HepG2 (cell line): ENCODE measurements around the gene ABCF1. TPM values are rescaled to one million over a fixed set of nuclear protein-coding genes. Genes with fewer than 3 reads are reported as not detected.

ENCODE experiments used
- ADNP ChIP-seq: sonication (generic); formaldehyde crosslinking; IDR thresholded peaks from 2 replicates; pipeline ENCODE4 v1.4.0; 2020; ENCODE audit warnings: missing genetic modification reagents
- BRD4 ChIP-seq: sonication (generic); formaldehyde crosslinking; IDR thresholded peaks from 2 replicates; pipeline ENCODE4 v1.4.0; 2020; ENCODE audit warnings: missing genetic modification reagents
- CBX1 ChIP-seq: IDR thresholded peaks from one replicate; pipeline ENCODE4 v1.6.1; 2016; ENCODE audit warnings: antibody characterized with exemption, low read depth
- EED ChIP-seq: sonication (generic); formaldehyde crosslinking; IDR thresholded peaks from 2 replicates; pipeline ENCODE4 v1.5.0; 2020; ENCODE audit warnings: mild to moderate bottlenecking, missing genetic modification reagents
- GATAD2A ChIP-seq: IDR thresholded peaks from 2 replicates; pipeline ENCODE4 v1.6.1; 2016
- HNRNPK ChIP-seq: fragments of 200-400 bp; formaldehyde crosslinking; IDR thresholded peaks from 2 replicates; pipeline ENCODE4 v1.6.1; 2018; ENCODE audit warnings: low read length, low read depth, moderate library complexity, mild to moderate bottlenecking; ENCODE audit not compliant: poor library complexity, severe bottlenecking
- IRF2 ChIP-seq: IDR thresholded peaks from 2 replicates; pipeline ENCODE4 v1.6.1; 2018; ENCODE audit warnings: missing genetic modification reagents, missing compliant biosample characterization
- MYC ChIP-seq: sonication (generic); formaldehyde crosslinking; IDR thresholded peaks from 2 replicates; pipeline ENCODE4 v1.9.0; 2021; ENCODE audit warnings: missing genetic modification reagents, borderline replicate concordance
- NR2F1 ChIP-seq, 2 experiments: fragments of 450-650 bp in 1 of 2; formaldehyde crosslinking in 1 of 2; IDR thresholded peaks; 2 replicates each; pipeline versions ENCODE4 v1.5.0 to v1.6.1; 2016 to 2020; ENCODE audit warnings: mild to moderate bottlenecking in 1 of 2, missing compliant biosample characterization in 1 of 2, missing genetic modification reagents in 1 of 2, moderate library complexity in 1 of 2
- PAWR ChIP-seq: sonication (generic); formaldehyde crosslinking; IDR thresholded peaks from 2 replicates; pipeline ENCODE4 v1.4.0; 2020; ENCODE audit warnings: missing genetic modification reagents, mild to moderate bottlenecking, borderline replicate concordance
- PHF21A ChIP-seq: sonication (generic); formaldehyde crosslinking; IDR thresholded peaks from 2 replicates; pipeline ENCODE4 v1.5.0; 2020; ENCODE audit warnings: mild to moderate bottlenecking, missing genetic modification reagents
- POGZ ChIP-seq: sonication (generic); formaldehyde crosslinking; IDR thresholded peaks from 2 replicates; pipeline ENCODE4 v1.4.0; 2020; ENCODE audit warnings: mild to moderate bottlenecking, missing genetic modification reagents
- SRY ChIP-seq: sonication (generic); formaldehyde crosslinking; IDR thresholded peaks from 2 replicates; pipeline ENCODE4 v1.8.0; 2022; ENCODE audit warnings: mild to moderate bottlenecking, missing genetic modification reagents
- TAF1 ChIP-seq: sonication (generic); formaldehyde crosslinking; IDR thresholded peaks from 2 replicates; pipeline ENCODE4 v1.4.0; 2020; ENCODE audit warnings: missing genetic modification reagents
- TERF1 ChIP-seq: sonication (generic); formaldehyde crosslinking; IDR thresholded peaks from 2 replicates; pipeline ENCODE4 v1.8.0; 2022; ENCODE audit warnings: mild to moderate bottlenecking, missing genetic modification reagents, moderate library complexity
- ZIK1 ChIP-seq: sonication (generic); formaldehyde crosslinking; IDR thresholded peaks from 2 replicates; pipeline ENCODE4 v1.5.0; 2020; ENCODE audit warnings: mild to moderate bottlenecking, low read depth, missing genetic modification reagents, borderline replicate concordance
- ZNF121 ChIP-seq: sonication (generic); formaldehyde crosslinking; IDR thresholded peaks from 2 replicates; pipeline ENCODE4 v1.5.0; 2020; ENCODE audit warnings: mild to moderate bottlenecking, missing genetic modification reagents
- ZNF280D ChIP-seq: sonication (generic); formaldehyde crosslinking; IDR thresholded peaks from 2 replicates; pipeline ENCODE4 v1.5.1; 2020; ENCODE audit warnings: mild to moderate bottlenecking, missing genetic modification reagents
- ZNF44 ChIP-seq: sonication (generic); formaldehyde crosslinking; IDR thresholded peaks from 2 replicates; pipeline ENCODE4 v1.5.1; 2020; ENCODE audit warnings: mild to moderate bottlenecking, missing genetic modification reagents
- ZNF556 ChIP-seq: sonication (generic); formaldehyde crosslinking; IDR thresholded peaks from 2 replicates; pipeline ENCODE4 v1.4.0; 2020; ENCODE audit warnings: mild to moderate bottlenecking, missing genetic modification reagents, borderline replicate concordance
- ZNF563 ChIP-seq: sonication (generic); formaldehyde crosslinking; IDR thresholded peaks from 2 replicates; pipeline ENCODE4 v1.8.0; 2022; ENCODE audit warnings: mild to moderate bottlenecking, moderate library complexity, missing genetic modification reagents
- ZNF607 ChIP-seq: sonication (generic); formaldehyde crosslinking; IDR thresholded peaks from 2 replicates; pipeline ENCODE4 v1.5.1; 2020; ENCODE audit warnings: missing genetic modification reagents, mild to moderate bottlenecking, borderline replicate concordance
- ZNF691 ChIP-seq: sonication (generic); formaldehyde crosslinking; IDR thresholded peaks from 2 replicates; pipeline ENCODE4 v1.4.0; 2020; ENCODE audit warnings: missing genetic modification reagents, low read depth, mild to moderate bottlenecking, borderline replicate concordance
- ZNF784 ChIP-seq: sonication (generic); formaldehyde crosslinking; IDR thresholded peaks from 2 replicates; pipeline ENCODE4 v1.5.1; 2020; ENCODE audit warnings: missing genetic modification reagents, mild to moderate bottlenecking, borderline replicate concordance
- polyA plus RNA-seq, 8 experiments: library from polyadenylated mRNA; depleted of rRNA in 3 of 8; stranded (reverse) in 7 of 8; unstranded in 1 of 8; fragments of >200 nt; fragmentation: Illumina TruSeq in 4 of 8; extraction: Trizol in 4 of 8; gene quantifications; 2 replicates each; pipeline versions ENCODE4 v1.2.1 to v1.2.3, GENCODE V29; 2011 to 2016; ENCODE audit warnings: low read depth in 4 of 8, missing spikeins in 1 of 8, mixed read lengths in 1 of 8; ENCODE audit not compliant: insufficient read depth in 1 of 8
- total RNA-seq, 5 experiments: library from RNA; depleted of rRNA; stranded (reverse); fragments of >200 nt; fragmentation: Illumina TruSeq; extraction: Trizol; gene quantifications; 2 replicates each; pipeline ENCODE4 v1.2.3, GENCODE V29; 2016; ENCODE audit warnings: low read depth in 1 of 5

ABCF1 gene
- total and polyA plus RNA-seq, 2 of the 13 experiments (the other 11 are each of a cell fraction or from before 2014, with no cell fraction given) = 25.4 to 98.9 TPM

GRCh38 chr6:30616811-30617564, 45.7 kb downstream of the ABCF1 start, which contains the start of gene PPP1R10 (continued):
- TF ChIP-seq ZNF784 (no peak), PHF21A (CRISPR knock-in tag) (peak; percentile 67; the same call in 1 of the 2 replicates), EED (CRISPR knock-in tag) (peak; percentile 72; the same call in 1 of the 2 replicates), ZNF121 (CRISPR knock-in tag) (no peak), CBX1 (no peak), HNRNPK (no peak), ZNF556 (CRISPR knock-in tag) (no peak), GATAD2A (CRISPR knock-in tag) (peak; percentile 27; the same call in 1 of the 2 replicates), MYC (0 out of 2 replicates have a peak, but pooled peaks have one; percentile 76), ZIK1 (CRISPR knock-in tag) (no peak), SRY (CRISPR knock-in tag) (no peak), ZNF691 (no peak), PAWR (CRISPR knock-in tag) (no peak), ZNF44 (CRISPR knock-in tag) (peak; percentile 37; the same call in 1 of the 2 replicates), NR2F1 (CRISPR knock-in tag; IDR thresholded peaks at IDR 0.05) (peak in 1 of 2 experiments; percentile 53; a peak in 1 of 4 replicates), TAF1 (CRISPR knock-in tag) (peak; percentile 96), TERF1 (no peak), ZNF563 (CRISPR knock-in tag) (0 out of 2 replicates have a peak, but pooled peaks have one; percentile 23), IRF2 (peak; percentile 50; the same call in 1 of the 2 replicates), POGZ (peak; percentile 78; the same call in 1 of the 2 replicates), ADNP (CRISPR knock-in tag) (no peak), BRD4 (CRISPR knock-in tag) (peak; percentile 90), ZNF280D (no peak), ZNF607 (CRISPR knock-in tag) (no peak; the same call in 1 of the 2 replicates)
